Dermis microvascular lymphatic vessel endothelial cell (primary cell): ENCODE measurements around the gene CLCA1. TPM values are rescaled to one million over a fixed set of nuclear protein-coding genes. Genes with fewer than 3 reads are reported as not detected.

Experiments used
- DNase-seq, 2 donors: peaks; one replicate each; pipeline versions ENCODE4 v3.0.0 to v3.0.0-alpha.2; 2010; ENCODE audit warnings: low read depth in 2 of 2
- total RNA-seq: library from RNA; depleted of rRNA; stranded (reverse); fragments of >200 nt; gene quantifications from 2 replicates; pipeline ENCODE4 v1.2.1, GENCODE V29; 2014

Gene CLCA1
- total RNA-seq, 1 donor from 2014 or later: not detected

GRCh38 chr1:86548839-86549238 lies 80.1 kb downstream of the CLCA1 start:
- no peak for DNase-seq

Other genes with a start within 250 kb of the CLCA1 start
- 22.3 and 27.8 TPM in 2 replicates for gene ODF2L, start 72.6 kb upstream of the CLCA1 start, total RNA-seq
- gene CLCA2, start 44.8 kb upstream of the CLCA1 start, total RNA-seq: under 0.01 TPM in 1 of 2 replicates, not detected in the other
- gene CLCA4, start 78.2 kb downstream of the CLCA1 start, total RNA-seq: not detected in 2 replicates
- 32.9 and 39.4 TPM in 2 replicates for gene SH3GLB1, start 235.6 kb downstream of the CLCA1 start, total RNA-seq